ENCODE results near the gene ZNF33B.
A peak's percentile ranks its signal among the peaks of the same experiment; 100 is the strongest.
"Not testable (repeated sequence)": the region's sequence is repeated elsewhere in the genome, so short reads cannot be mapped to it uniquely, and the experiment has no call there.

ZNF33B gene

DNA sequence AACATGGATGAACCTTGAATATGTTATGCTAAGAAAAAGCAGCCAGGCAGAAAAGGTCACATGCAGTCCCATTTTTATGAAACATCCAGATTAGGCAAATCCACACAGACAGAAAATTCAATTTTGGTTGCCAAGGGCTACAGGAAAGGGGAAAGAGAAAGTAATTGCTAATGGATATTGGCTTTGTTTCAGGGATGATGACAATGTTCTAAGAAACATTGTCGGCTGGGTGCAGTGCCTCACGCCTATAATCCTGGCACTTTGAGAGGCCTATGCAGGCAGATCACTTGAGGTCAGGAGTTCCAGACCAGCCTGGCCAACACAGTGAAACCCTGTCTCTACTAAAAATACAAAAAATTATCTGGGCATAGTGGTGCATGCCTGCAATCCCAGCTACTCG lies 23.0 kb downstream of the ZNF33B start:
- no peak for DNase-seq (ENCODE audit: low read depth in 2 of 2)

DNA sequence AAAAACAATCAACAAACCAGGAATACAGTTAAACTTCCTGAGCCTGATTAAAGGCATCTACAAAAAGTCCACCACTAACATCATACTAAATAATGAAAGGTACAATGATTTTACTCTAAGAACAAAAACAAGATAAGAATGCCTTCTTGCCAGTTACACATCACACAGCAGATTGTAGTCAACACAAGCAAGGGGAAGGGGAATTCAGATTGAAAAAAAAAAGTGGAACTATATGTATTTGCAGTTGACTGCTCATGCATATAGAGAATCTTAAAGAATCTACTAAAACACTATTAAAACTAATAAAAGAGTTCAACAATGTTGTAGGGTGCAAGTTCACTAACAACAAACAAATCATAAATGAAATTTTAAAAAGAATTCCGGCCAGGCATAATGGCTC lies 28.5 kb downstream of the ZNF33B start:
- DNase-seq (ENCODE audit: low read depth in 2 of 2): no peak

DNA sequence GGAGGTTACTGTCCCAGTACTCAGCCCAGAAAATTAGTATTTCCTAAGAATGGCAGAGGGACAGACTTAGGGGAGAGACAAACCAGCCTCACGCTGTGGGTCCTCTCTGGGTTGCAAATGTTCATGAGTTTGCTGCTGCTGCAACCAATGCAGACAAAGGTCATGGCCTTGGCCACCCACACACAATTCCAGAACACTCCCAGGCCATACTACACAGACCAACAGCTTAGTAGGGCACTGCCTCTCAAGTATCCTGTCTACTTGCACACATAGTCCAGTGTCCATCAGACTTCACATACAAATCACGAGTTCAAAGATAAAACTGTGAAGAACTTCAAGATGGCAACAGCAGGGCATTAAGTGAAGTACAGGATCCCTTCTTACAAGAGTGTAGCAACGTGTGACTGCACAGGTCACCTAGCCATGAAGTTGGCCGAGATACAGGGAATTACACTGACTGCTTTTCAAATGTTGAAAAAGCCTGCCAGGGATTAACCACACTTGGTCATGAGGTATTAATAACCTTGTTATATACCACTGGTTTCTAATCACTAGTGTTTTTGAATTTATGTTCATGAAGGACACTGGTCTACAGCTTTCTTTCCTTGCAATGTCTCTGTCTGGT lies 40.0 kb downstream of the ZNF33B start:
- DNase-seq (ENCODE audit: low read depth in 2 of 2): no peak

DNA sequence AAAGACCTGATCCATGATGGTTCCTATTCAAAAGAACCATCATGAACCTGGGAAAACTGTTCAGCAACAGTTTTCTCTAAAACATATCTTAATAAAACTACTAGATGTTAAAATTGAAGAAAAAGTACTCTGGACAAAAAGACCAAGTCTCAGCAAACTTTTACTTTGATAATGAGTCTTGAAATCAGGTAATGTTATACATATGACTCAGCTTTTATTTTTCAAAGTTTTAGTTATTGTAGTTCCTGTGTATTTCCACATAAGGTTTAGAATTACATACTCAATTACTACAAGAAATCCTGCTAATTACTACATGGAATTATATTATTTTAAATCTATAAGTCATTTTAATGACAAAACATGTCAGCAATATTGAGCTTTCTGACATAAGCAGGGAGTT lies 42.2 kb downstream of the ZNF33B start:
- no peak for DNase-seq (ENCODE audit: low read depth in 2 of 2)

DNA sequence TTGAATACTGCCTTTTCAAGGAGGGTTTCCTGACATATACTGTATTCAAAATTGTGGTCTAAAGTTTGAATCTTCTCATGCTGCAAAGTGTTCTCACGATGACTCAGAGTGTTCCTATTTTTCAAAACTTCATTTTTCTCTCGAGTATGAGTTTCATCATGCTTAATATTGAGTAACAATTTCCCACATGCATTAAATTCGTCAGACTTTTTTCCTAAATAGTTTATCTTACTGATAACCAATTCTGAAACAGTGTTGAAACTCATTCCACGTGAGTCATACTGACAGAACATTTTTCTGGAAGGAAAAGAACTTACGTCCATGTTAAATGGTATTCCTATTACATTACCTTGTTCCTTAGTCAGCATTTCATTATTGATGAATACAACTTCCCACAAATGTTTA lies 44.1 kb downstream of the ZNF33B start:
- no peak for DNase-seq (ENCODE audit: low read depth in 2 of 2)

DNA sequence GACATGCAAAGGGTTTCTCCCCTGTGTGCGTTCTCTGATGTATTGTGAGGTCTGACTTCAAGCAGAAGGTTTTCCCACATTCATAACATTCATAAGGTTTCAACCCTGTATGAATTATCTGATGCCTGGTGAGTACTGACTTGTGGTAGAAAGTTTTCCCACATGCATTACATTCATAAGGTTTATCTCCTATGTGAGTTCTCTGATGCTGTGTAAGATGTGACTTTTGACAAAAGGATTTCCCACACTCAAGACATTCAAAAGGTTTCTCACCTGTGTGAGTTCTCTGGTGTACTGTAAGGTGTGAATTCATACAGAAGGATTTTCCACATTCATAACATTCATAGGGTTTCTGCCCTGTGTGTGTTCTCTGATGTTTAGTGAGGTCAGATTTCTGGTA lies 45.1 kb downstream of the ZNF33B start:
- no peak for DNase-seq (ENCODE audit: low read depth in 2 of 2)

DNA sequence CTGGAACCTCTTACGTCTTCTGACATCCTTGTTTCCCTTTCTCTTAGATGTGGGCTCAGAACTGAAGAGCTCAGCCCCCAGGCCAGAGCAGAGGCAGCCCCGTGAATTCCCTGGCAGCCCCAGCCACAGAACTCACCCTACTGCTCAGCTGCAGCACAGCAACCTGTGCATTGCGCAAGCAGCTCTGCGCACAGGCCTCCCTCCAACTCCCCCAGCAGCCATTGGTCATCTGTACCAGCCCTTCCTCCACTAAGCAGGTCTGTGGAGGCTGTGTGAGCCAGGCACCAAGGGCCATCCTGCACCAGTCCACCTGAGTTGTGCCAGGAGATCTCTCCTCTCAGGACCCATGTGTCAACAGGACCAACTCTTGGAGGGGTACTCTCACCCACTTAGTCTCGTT lies 54.5 kb downstream of the ZNF33B start:
- no peak for DNase-seq (ENCODE audit: low read depth in 2 of 2)

DNA sequence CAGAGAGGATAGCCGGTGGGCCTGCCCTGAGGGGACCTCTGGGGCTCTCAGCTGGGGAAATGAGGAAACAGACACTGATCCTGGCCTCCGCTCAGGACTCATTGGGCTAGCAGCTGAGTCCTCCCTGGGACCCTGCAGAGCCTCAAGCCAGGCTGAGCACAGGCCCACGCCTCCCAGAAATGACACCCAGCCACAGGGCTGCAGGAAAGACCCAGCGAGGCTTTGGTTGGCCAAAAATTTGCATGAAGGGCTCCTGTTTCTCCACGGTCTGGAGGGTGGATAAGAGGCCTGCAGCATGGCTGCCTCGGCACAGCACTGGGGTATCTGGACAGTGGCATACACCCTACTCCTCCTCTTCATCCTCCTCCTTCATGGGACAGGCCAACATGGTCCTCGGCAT lies 60.4 kb downstream of the ZNF33B start:
- no peak for DNase-seq (ENCODE audit: low read depth in 2 of 2)

DNA sequence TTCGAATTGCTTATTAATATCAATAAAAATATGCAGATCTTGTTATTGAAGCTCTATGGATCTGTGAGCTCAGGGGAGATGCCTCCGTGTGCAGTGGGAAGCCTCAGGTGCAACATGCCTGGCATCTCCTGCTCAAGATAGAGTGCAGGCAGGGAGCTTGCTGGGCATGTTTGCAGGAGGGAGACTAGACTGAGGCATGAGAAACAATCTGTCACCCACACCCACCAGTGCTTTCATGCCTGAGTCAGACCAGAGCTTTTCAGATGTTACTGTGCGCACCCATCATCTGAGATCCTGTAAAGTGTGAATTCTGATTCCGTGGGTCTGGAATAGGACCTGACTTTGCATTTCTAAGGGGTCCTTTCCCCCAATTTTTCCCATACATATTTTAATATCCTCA lies 62.0 kb downstream of the ZNF33B start:
- DNase-seq (ENCODE audit: low read depth in 2 of 2): no peak

DNA sequence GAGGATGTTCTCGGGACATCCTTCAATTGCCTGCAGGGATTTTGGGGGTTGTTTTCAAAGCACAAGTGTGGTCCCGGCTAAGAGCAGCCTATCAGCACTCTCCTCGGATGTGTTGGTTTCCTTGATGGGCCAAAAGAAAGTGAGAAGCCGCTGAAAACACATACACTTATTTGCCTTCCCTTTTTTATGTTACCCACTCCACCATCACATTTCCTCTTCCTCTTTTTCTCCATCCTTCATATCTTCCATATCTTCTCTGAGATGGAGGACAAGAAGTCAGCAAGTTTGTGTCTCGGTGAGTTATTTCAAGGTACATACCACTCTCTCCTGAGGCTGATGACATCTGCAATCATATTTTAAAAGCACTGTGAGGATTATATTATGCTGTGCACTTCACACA lies 64.0 kb downstream of the ZNF33B start:
- DNase-seq (ENCODE audit: low read depth in 2 of 2): no peak

DNA sequence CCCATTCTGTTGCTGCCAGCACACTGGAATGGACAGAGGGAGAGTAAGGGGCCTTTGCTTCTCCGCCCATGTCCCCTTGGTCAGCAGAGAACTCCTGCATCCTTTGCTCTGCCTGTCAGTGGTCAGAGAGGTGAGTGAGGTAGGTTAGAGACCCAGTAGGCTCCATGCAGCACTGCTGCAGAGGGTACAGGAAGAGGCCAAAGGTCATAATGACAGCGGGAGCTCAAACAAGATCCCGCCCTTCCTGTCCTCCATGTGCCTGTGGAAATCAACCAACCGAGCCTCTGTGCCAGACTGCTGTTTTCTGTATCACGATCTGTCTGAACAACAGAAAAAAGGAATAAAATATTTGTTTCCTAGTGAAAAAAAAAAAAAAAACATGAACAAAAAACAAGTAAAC lies 81.4 kb downstream of the ZNF33B start:
- no peak for DNase-seq (ENCODE audit: low read depth in 2 of 2)

DNA sequence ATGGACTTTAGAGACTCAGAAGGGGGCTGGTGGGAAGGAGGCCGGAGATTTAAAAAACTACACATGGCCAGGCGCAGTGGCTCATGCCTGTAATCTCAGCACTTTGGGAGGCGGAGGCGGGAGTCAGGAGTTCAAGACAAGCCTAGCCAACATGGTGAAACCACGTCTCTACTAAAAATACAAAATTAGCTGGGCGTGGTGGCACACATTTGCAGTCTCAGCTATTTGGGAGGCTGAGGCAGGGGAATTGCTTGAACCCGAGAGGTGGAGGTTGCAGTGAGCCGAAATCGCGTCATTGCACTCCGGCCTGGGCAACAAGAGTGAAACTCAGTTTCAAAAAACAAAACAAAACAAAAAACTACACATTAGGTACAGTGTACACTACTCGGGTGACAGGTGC lies 84.8 kb downstream of the ZNF33B start:
- not testable (repeated sequence) for DNase-seq (ENCODE audit: low read depth in 2 of 2)

DNA sequence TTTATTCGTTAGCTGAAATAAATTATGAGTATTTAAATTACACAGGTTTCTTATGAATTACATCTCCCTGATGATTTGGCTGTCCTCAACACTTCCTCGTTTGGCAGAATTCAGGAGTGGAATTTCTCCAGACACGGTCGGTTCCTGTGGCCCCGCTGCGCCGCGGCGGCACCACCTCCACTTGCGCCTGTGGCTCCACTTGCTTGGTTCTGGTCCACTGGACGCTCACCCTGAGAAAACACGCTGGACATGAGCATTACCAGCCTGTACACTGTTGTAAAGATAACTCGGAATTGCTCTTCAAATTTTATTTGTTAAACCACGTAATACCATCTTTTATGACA lies 85.3 kb downstream of the ZNF33B start:
- no peak for DNase-seq (ENCODE audit: low read depth in 2 of 2)

DNA sequence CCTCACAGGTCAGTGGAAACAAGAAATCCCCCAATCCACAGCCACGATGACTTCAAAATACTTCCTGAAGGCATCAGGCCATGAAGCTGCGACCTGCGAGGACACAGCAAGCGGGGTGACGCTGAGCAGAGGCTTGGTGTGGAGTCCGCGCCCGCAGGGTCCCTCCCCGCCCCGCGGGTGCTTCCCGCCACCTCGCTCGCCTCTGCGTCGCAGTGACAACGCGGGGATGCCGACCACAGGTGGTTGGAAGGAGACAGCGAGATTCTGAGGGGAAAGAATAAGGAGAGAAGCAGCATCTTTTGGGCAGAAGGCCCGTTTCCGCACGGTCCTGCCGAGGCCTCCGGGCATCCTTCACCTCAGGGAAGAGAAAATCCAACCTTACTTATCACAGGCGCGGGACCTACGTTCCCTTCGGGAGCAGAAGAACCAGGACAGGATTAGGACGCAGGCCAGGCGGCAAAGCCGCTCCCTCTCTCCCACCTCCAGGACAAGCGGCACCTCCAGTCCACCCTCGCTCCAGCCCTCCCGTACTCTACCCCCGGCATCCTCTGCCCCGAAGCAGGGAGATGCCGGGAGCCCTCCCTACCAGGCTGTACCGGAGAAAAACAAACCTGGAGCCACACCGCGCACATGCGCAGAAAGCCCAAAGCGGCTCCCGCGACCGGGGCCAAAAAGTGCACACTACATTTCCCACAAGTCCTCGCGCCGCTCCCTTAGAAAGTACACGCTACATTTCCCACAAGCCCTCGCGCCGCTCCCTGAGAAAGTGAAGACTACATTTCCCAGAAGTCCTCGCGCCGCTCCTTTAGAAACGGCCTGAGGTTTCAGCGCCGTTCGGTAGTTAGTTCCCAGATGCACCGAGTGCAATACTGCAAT lies 85.9 kb downstream of the ZNF33B start:
- DNase-seq (ENCODE audit: low read depth in 2 of 2): peak; percentile 92

DNA sequence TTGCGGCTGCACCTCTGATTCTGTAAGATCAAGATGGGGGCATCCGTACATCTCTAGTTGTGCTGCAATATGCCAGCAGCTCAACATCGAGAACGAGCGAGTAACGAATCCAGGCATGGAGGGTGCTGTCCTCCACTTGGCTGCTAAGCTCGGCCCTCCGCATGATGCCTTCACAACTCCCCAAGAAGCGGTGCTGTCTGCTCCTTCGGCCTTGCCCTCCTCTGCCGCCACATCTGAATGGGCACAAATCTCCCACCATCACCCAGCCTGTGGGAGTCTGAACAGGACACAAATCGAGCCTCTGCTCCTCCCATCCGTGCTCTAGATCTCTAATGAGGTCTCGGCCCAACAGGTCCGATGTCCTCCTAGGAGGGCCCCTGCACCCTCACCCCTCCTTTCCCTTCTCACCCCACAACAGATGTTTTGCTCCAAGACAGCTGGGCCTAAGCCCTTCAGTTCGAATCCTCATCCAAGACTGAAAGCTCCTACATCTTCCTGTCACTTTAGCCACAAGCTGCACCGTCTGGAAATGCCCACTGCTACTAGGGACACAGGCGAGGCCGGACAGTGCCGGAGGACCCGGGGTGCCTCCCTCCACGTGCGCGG lies 86.7 kb downstream of the ZNF33B start:
- no peak for DNase-seq (ENCODE audit: low read depth in 2 of 2)

DNA sequence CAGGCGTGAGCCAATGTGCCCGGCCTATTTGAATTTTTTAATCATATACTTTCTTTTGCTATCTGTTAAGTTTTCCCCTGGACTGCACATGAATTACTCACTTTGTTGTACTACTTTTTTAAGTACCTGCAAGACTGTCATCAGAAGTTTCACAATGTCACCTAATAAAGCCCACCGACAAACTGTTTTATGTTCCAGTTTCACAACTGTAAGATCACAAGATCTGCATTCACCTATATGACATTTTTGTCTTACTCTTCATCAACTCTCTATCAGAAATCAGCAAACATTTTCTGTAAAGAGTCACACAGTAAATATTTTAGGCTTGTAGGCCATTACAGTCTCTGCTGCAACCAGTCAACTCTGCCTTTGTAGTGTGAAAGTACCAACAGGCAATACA lies 88.5 kb downstream of the ZNF33B start:
- DNase-seq (ENCODE audit: low read depth in 2 of 2): no peak

DNA sequence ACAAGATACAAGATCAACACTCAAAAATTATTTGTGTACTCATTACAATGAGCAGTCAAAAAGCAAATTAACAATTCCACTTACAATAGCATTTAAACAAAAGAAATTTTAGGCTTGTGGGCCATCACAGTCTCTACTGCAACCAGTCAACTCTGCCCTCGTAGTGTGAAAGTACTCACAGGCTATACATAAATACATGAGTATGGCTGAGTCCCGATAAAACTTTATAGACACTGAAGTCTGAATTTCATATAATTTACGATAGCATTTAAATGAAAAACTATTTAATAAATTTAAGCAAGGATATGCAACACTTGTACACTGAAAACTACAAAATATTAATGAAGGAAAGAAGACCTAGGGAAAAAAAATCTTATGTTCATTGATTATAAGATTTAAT lies 90.1 kb downstream of the ZNF33B start:
- no peak for DNase-seq (ENCODE audit: low read depth in 2 of 2)

DNA sequence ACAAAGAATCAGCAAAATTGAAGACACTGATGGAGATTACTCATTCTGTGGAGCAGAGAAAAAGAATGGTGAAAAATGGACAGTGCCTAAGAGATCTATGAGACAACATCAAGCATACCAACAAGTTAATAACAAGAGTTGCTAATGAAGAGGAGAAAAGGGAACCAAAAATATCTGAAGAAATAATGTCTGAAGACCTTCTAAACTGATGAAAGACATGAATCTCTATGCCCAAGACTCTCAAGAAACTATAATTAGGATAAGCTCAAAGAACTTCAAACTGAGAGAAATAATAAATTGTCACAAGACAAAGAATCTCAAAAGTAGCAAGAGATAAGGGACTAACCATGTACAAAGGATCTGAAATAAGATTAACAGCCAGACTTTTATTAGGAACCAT lies 93.4 kb downstream of the ZNF33B start:
- no peak for DNase-seq (ENCODE audit: low read depth in 2 of 2)

DNA sequence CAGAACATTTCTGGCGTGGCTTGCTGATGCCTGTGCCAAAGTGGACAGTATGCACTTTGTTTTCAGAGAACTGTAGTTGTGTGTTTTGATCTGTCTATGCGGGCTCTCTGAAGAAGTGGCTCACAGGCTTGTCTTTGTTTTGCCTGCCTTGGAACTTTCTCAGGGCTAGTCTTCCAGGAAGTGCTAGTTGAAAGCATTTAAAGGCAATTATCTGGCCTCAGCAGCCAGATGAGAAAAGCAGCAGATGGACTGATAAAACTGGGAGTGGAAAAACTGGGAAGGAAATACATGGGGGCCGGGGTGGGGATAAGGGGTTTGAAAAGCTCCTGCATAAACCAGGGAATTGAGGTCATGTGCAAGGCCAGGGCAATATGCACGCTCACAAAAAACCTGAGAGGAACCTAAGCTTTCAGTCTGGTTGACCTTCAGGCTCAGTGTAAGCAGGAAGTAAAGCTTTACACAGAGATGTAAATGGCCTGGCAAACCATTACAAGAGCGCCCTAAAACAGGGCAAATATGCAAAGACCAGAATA lies 94.5 kb downstream of the ZNF33B start:
- no peak for DNase-seq (ENCODE audit: low read depth in 2 of 2)

Data from fibroblast of skin of left biceps (primary cell).